Measurements from ENCODE around the gene FLT3.
A peak's percentile ranks its signal among the peaks of the same experiment; 100 is the strongest.
"Not testable (repeated sequence)": the region's sequence is repeated elsewhere in the genome, so short reads cannot be mapped to it uniquely, and the experiment has no call there.

The FLT3 gene

DNA sequence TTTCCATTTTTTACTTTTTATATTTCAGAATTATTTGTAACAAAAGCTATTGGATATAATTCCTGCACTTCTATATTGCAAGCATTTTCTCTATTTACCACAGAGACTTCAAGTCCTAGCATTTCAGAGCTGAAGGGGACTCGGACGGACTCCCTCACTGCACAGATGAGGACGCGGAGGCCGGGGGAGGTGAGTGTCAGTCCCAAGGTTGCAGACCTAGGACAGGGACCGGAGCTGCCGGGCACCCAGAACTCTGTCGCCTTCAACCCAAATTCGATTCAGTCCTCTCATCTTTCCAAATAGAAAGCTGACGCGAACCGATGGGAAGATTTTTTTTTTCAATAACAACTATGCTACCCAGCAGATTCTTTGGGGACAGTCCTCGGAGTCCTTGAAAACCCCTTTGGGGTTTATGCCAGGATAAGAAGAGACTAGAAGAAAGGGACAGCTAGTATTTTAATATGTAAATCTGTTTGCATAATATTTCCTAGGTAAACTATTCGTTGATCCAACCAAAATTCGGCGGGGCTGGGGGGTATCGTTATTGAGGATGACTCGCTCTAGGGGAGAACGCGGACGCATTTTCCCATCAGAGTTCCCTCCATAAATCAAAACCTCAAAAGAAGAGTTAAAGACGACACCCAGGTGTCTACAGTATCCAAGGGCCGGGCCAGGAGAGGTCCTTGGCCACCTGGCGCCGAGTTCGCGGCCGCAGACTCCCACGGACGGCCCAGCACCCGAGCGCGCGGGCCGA, 803 bp downstream of the FLT3 start:
- DNase-seq (ENCODE audit: low read depth in 2 of 2) = no peak

DNA sequence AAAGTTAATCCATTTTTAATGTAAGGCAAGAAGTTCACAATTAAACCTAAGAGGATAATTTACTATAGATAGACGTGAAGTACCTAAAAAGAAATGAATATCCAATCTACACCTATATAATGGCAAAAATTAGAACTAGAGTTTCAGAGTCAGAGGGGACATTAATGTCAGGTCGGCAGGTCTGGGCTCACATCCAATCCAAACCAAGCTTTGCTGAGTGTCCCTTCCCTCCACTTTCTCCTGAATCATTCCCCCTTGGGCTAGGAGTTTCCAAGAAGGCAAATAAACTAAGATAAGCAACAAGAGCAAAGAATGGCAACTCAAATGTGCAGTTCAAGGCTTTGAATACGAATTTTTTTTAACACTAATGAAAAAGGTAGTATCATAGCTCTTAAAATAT, 2.9 kb downstream of the FLT3 start:
- DNase-seq (ENCODE audit: low read depth in 2 of 2) = no peak

DNA sequence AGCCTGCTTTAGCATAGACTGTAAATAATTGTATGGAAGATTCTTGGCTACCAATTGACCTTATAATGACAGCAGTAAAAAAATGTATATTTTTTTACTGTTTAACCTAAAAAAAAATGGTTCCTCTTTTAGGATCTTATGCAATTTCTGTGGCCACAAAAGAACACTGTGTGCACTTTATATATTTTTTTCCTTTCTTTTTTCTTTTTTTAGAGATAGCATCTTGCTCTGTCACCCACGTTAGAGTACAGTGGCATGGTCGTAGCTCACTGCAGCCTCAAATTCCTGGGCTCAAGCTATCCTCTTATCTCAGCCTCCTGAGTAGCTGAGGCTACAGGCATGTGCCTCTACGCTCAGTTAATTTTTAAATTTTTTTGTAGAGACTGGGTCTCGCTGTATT, 6.1 kb downstream of the FLT3 start:
- DNase-seq (ENCODE audit: low read depth in 2 of 2) = no peak

DNA sequence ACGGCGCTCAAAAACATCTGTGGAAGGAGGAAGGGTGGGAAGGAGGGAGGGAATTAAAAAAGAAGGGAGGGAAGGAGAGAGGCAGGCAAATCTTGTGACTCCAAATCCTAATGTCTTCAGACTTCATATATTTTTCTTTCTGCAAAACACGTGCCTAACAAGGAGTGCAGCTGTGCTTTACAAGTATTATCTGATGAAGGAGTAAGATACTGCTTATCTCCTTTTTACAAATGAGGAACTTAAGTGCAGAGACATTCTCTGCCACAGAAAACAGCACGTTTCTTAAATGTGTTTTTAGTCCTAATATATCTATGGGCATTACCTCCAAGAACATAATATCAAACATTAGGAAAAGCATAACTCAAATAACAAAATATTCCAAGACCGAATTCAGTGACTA, 6.5 kb downstream of the FLT3 start:
- no peak for DNase-seq (ENCODE audit: low read depth in 2 of 2)

DNA sequence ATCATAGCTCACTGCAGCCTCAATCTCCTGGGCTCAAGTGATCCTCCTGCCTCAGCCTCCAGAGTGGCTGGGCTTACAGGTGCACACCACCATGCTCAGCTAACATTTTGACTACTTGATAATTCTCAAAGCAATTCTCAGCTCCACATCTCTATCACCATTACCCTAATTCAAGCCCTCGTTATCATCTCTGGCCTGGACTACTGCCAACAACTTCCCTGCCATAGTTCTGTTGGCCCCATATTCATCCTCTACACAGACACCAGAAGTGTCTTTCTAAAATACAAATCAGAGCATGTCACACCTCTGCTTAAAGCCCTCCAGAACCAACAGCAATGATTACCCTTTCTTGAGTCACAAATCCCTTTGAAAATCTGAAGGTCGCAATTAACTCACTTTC, 7.9 kb downstream of the FLT3 start:
- no peak for DNase-seq (ENCODE audit: low read depth in 2 of 2)

DNA sequence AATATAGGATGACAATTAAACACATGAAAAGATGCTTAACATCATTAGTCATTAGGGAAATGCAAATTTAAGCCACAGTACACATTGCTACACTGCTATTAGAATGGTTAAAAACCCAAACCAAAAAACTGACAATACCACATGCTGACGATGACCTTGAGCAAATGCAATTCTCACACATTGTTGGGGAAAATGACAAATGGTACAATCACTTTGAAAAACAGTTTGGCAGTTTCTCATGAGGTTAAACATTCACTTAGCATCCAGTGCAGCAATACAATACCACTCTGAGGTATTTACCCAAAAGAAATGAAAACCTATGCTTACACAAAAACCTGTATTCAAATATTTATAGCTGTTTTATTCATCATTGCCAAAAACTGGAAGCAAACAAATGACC, 11.3 kb downstream of the FLT3 start:
- DNase-seq (ENCODE audit: low read depth in 2 of 2) = no peak

DNA sequence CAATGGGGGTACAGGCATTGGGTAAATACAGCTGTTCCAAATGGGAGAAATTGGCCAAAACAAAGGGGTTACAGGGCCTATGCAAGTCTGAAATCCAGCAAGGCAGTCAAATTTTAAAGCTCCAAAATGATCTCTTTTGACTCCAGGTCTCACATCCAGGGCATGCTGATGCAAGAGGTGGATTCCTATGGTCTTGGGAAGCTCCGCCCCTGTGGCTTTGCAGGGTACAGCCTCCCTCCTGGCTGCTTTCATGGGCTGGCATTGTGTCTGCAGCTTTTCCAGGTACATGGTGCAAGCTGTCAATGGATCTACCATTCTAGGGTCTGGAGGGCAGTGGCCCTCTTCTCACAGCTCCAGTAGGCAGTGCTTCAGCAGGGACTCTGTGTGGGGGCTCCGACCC, 22.6 kb downstream of the FLT3 start:
- not testable (repeated sequence) for DNase-seq (ENCODE audit: low read depth in 2 of 2)

DNA sequence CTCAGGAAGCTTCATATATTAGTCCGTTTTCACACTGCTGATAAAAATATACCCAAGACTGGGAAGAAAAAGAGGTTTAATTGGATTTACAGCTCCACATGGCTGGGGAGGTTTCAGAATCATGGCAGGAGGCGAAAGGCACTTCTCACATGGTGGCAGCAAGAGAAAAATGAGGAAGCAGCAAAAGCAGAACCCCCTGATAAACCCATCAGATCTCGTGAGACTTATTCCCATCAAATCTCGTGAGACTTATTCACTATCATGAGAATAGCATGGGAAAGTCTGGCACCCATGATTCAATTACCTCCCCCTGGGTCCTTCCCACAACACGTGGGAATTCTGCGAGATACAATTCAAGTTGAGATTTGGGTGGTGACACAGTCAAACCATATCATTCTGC, 23.1 kb downstream of the FLT3 start:
- DNase-seq (ENCODE audit: low read depth in 2 of 2) = no peak

DNA sequence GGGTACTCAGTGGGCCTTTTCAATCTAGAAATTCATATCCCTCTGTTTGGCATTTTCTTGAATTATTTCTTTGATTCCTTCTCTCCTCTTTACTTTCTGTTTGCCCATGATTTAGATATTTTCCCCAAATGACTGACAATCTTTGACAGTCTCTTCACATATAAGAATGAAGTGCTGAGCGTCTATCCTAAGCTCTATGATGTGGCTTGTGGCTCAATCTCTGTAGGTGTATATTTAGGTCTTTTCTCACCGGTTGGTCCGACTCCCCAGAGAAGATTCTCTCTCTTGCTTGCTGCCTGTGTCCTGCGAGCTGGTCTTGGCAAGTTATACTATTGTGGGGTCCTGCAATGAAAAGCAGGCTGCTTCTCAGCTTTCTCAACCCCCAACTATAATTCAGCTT, 29.0 kb downstream of the FLT3 start:
- DNase-seq (ENCODE audit: low read depth in 2 of 2) = no peak

DNA sequence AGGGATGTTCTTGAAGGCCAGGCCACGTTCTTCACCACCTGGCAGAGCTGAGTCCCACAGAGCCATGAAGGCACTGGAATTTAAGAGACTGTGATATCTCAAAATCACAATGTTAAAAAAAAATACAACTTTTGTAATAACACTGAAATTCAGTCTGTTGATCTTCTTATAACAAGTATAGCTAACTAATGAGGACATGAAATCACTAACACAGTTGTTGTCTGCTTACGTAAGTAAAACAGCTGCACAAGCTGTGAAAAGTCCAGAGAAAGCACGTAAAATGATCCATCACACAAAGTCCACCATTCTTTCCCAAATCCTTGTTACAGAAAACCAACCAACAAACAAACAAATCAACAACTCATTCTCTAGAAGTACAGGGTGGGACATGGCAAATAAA, 32.9 kb downstream of the FLT3 start:
- no peak for DNase-seq (ENCODE audit: low read depth in 2 of 2)

DNA sequence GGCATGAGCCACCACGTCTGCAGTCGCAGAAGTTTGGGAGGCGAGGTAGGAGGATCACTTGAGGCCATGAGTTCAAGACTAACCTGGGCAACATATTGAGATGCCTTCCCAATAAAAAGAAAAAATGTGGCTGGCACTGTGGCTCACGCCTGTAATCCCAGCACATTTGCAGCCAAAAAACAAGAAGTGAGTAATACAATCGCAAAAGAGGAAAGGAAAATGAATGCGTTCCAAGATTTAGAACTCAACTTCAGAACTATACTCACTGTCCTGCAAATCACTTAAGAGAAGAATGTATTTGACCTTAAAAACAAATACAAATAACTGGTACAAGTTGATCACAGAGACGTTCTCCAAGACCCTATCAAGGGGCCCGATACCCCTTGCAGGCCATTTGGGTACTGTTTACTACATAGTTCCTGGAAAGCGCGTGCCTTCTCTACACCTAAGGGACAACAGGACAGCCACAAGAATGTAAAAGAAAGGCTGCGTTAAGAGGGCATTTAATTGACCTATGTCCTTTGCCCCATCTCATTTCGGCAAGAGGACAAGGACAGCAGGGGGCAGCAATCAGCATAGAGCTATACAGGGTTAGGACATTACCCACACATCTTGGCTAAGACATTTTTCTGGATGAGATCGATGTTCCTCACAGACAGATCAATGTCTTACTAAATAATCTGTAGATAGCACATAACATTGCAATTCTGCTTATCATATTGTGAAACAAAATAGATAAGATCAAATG, 41.3 kb downstream of the FLT3 start:
- peak in 1 of 2 donors; percentile 8 for DNase-seq (ENCODE audit: low read depth in 2 of 2)

DNA sequence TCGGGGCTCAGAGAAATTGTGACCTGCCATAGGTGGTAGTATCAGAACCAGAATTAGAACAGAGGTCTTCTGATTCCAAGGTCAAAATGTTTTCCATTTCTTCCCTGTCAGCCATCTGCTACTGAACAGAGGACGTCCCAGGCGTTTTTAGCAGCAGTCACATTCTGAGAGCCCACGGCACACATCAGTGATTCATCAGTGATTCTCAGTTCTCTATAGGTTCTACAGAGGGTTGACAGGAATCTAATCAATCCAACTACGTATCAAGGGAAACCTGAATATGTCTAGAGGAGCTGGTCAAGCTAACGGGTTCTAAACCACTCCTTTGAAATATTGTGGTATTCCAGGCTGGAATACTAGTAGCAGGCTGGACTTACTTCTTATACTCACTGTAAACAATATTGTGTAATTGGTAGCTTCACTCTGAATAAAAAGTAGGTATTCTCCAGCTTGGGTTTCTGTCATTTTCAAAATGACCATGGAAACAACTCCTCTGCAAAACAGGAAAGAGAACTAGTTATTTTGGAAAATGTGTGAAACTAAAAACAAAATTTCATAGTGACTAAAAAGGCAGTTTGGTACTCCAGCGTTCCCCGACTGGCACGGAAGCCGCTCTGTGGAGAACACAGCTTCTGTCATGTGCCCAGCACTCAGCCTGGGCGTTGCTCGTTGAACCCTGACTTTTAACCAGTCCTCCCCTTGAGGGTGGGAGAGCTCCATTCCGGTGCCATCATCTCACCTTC, 43.2 kb downstream of the FLT3 start:
- no peak for DNase-seq (ENCODE audit: low read depth in 2 of 2)

DNA sequence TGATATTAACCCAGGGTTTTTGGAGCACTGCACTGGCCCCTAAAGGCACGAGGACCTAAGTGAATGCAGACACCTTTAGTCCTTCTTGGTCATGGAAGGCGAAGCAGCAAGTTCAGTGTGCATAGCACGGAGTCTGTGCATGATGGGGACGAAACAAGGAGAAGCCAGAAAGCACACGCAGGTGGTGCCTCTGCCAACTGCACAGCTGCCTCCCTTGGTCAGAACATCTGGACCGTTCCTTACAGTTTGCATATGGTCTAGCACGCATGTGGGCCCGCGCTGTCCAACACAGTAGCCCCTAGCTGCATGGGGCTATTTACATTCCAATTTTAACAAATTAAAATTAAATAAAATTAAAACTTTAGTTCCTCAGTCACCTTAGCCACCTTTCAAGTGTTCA, 44.0 kb downstream of the FLT3 start:
- no peak for DNase-seq (ENCODE audit: low read depth in 2 of 2)

DNA sequence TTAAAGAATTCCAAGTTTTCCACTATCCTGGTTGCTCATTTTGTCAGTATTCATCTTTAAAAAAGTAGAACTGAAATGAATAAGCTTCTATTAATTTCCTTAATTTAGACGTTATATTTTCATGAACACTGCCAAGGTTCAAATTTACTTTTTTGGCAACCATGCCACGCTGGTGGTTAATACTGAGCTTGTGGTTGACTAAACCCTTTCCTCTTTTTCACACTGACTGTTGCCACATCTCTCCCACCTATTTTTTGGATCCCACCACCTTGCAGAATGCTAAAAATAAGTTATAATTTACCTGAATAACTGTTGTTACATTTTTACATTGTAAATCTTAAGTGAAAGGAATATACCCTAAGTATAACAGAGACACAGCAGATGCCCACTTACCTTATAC, 45.0 kb downstream of the FLT3 start:
- no peak for DNase-seq (ENCODE audit: low read depth in 2 of 2)

DNA sequence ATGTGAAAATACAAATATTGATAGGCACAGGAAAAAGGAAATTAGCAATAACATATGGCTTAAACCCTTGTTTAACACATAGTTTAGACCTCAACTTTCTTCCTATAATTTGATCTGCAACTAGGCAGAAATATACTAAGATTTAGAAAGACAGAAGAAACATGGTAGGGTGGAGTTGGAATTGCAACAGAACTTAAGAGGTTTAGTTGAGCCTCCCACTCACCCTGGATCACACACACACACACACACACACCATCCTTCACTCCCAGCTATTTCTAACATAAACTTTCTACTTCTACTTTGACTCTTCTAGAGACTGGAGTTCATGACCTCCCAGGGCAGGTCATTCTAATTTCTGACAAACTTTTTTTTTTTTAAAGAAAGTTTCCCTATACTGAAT, 47.4 kb downstream of the FLT3 start:
- no peak for DNase-seq (ENCODE audit: low read depth in 2 of 2)

DNA sequence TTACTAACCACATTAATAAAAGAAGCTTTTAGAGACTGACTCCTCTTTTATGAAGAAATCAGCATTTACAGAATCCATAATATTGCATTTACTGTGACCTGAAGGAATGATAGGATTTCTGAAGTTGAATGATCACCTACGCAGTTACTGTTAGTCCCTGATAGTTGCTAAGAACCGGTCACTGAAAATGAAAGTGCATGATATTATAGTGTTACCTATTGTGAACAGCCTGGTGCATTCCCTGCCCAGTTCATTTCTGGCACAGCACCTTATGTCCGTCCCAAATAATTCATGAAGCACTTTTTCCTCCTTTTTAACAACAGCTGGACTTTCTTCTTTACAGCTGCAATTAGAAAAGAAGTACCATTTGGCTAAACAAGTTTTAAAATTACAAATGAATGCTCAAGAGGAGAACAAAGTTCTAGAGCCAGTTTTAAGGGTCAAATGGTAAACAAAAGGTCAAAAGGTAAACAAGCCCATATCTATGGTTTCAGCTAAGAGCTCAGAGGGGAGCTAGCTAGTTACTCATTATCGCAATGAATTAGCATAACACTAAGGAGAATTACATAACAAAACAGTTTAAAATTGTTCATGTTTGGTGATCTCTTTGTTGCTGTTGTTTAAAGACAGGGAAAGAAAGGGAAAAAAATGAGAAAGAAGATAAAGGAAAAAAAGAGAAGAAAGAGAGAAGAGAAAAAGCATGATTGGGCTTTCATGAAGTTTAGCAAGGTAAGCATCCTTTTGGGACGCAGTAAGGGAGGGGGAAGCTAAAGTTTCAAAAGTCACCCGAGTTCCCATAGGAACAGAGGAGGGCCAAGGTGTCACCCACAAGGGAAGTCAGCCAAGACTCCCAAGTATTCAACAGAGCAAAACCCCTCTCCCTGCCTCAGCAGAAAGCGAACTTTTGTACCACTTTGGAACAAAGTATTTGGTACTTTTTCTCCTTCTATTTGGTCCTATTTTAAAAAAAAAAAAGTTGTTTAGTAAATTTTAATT, 50.2 kb downstream of the FLT3 start:
- no peak for DNase-seq (ENCODE audit: low read depth in 2 of 2)

DNA sequence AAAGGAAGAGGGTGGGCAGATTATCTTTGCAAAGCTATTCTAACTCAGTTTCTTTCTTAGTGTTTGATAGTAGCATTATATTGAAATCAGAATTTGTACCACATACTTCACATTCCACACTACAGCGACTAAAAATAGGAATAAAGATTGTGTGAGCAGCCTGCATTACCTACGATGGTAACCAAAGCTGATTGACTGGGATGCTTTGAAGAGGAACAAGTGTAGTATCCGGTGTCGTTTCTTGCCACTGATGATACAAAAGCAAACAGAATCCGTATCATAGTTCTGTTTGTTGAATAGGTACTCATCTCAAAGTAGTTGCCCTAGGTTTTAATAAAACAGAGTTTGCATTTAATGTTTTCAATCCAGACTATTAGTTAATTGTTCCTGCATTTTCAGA, 51.2 kb downstream of the FLT3 start:
- DNase-seq (ENCODE audit: low read depth in 2 of 2) = no peak

DNA sequence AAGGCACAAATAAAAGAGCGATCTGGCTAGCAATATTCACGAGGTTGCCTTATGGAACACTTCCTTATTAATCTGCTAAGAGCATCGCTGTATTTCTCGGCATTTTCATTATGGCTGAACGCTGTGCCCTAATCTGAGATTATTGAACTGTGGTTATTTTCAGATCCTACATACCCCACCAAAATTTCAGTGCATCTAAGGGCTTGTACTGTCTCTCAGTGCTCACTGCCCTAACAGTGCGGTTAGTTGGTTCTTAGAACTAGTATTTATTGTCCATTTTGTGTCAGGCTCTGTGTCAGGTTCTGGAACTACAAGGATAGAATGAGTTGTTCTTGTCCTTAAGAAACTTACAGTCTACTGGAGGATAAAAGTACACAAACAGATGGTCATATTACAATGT, 51.6 kb downstream of the FLT3 start:
- DNase-seq (ENCODE audit: low read depth in 2 of 2) = no peak

DNA sequence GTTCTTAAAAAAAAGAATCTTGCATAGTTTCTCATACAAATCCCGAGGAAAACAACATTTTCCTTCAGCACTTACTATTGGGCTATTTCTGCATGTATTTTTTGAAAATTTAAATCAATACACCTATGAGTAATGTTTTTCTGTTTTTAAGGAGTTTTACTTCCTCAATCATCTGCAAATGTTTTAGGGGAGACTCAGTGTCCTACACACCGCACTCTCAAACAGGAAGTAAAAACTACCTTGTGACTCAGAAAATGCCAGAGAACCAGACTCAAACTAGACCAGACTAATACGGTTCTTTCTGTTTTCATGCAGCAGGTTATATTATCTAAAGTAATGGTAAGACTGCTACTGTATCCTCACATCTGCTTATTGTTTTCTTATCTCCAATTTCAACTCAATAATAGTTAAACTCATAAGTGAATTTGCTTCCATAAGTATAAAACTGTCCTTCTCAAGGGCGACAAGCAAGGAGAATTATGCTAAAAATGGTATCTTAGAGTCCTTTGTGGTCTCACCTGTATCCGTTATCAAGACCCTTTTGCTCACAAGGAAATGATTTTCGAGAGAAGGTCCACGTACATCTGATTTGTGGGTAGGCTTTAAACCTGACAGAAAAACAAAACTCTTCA, 52.5 kb downstream of the FLT3 start:
- no peak for DNase-seq (ENCODE audit: low read depth in 2 of 2)

DNA sequence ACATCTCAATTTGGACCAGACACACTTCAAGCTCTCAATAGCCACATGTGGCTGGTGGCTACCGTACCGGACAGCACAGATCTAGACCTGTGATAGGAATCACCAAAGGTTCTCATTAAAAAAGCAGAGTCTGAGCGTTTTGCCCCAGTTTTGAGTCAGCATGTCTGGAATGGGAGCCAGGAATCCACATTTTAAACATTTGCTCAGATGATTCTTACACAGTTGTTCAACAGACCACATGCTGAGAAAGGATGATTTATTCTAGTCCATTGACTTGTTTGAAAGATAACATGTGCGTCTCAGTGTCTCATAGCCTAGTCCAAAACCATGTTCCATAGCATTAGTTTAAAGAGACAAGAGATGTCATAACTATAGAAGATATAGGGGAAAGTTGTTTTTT, 53.4 kb downstream of the FLT3 start:
- no peak for DNase-seq (ENCODE audit: low read depth in 2 of 2)

DNA sequence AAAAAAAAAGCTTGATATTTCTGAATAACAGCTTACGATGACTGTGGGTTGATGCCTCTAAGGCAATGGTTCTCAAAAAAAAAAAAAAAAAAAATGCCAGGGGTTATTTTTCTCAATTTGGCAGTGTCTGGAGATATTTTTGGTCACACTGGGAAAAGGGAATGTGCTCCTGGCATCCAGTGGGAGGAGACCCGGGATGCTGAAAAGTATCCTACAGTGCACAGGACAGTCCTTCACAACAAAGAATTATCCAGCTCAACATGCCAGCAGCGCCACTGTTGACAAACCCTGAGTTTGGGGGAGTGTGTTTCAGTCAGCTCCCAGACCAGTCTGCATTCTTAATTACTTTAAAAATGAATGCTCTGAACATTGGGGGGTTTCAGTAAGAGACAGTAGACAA, 54.5 kb downstream of the FLT3 start:
- DNase-seq (ENCODE audit: low read depth in 2 of 2) = no peak
